ENCODE data around the gene LARGE1.

LARGE1 gene

DNA sequence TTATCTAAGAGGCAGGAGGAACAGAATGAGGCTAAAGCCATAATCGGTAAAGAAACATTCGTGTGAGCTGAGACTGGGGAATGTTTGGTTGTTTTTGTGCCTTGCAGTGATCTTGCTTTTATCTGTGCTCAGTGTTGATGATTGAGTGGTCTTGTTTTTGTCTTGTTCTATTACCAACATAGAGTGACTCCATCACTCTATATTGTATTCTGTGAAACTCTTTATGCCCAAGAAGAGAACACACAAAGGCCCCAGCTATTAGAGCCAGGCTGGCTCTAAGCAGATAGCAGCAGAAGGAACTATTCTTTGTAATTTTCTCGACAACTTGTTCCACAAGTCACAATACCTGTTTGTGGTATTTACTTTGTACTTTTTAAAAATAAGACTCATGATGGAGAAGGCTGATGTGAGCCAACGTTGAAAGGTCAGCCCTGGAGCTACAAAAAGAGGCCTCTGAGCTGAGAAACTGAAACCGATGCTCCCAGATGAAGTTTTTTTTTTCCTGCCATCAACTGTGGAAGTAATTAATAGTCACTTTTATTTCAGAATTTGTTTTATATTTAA lies 68.4 kb downstream of the LARGE1 start:
- Histone ChIP-seq H3K27ac (replicated peaks) (no peak overlapping the region), H3K4me3 (replicated peaks; ENCODE audit: insufficient read depth, low read length) (no peak overlapping the region)
- TF ChIP-seq POLR2AphosphoS5 (IDR thresholded peaks at IDR 0.05; ENCODE audit: low read depth), result no peak
- TF ChIP-seq, protein P1, sequence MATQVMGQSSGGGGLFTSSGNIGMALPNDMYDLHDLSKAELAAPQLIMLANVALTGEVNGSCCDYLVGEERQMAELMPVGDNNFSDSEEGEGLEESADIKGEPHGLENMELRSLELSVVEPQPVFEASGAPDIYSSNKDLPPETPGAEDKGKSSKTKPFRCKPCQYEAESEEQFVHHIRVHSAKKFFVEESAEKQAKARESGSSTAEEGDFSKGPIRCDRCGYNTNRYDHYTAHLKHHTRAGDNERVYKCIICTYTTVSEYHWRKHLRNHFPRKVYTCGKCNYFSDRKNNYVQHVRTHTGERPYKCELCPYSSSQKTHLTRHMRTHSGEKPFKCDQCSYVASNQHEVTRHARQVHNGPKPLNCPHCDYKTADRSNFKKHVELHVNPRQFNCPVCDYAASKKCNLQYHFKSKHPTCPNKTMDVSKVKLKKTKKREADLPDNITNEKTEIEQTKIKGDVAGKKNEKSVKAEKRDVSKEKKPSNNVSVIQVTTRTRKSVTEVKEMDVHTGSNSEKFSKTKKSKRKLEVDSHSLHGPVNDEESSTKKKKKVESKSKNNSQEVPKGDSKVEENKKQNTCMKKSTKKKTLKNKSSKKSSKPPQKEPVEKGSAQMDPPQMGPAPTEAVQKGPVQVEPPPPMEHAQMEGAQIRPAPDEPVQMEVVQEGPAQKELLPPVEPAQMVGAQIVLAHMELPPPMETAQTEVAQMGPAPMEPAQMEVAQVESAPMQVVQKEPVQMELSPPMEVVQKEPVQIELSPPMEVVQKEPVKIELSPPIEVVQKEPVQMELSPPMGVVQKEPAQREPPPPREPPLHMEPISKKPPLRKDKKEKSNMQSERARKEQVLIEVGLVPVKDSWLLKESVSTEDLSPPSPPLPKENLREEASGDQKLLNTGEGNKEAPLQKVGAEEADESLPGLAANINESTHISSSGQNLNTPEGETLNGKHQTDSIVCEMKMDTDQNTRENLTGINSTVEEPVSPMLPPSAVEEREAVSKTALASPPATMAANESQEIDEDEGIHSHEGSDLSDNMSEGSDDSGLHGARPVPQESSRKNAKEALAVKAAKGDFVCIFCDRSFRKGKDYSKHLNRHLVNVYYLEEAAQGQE (IDR thresholded peaks at IDR 0.05; ENCODE audit: insufficient replicate concordance, low read depth), result no peak
- no peak for TF ChIP-seq SPI1 (IDR thresholded peaks at IDR 0.05; ENCODE audit: borderline replicate concordance, low read depth)
- TF ChIP-seq, protein P2, sequence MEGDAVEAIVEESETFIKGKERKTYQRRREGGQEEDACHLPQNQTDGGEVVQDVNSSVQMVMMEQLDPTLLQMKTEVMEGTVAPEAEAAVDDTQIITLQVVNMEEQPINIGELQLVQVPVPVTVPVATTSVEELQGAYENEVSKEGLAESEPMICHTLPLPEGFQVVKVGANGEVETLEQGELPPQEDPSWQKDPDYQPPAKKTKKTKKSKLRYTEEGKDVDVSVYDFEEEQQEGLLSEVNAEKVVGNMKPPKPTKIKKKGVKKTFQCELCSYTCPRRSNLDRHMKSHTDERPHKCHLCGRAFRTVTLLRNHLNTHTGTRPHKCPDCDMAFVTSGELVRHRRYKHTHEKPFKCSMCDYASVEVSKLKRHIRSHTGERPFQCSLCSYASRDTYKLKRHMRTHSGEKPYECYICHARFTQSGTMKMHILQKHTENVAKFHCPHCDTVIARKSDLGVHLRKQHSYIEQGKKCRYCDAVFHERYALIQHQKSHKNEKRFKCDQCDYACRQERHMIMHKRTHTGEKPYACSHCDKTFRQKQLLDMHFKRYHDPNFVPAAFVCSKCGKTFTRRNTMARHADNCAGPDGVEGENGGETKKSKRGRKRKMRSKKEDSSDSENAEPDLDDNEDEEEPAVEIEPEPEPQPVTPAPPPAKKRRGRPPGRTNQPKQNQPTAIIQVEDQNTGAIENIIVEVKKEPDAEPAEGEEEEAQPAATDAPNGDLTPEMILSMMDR (IDR thresholded peaks at IDR 0.05; ENCODE audit: insufficient read depth, low read length), result no peak
- TF ChIP-seq GABPA (IDR thresholded peaks at IDR 0.05; ENCODE audit: low read depth), result no peak

DNA sequence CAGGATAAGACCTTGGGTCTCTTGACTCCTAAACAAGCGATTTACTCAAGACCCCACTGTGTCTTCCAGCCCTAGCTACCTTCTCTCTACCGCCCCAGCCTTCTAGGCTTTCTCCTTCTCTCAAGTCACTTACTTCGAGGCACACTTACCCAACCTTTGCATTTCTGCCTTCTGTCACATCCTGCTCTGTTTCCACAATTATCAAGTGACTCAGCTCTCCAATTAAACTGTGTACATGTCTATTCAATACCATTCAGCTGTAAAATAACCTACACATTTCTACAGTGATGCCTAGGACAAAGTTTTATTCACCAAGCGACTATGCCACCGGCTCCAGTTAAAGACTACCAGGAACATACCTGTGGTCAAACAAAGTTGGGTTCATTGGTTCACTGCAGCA lies 69.0 kb downstream of the LARGE1 start:
- DNase-seq (ENCODE audit: low read depth in 1 of 2, low spot score in 1 of 2), result no peak
- H3K4me3 ChIP-seq (replicated peaks; ENCODE audit: insufficient read depth, low read length), result no peak overlapping the region
- no peak for TF ChIP-seq POLR2AphosphoS5 (IDR thresholded peaks at IDR 0.05; ENCODE audit: low read depth)
- TF ChIP-seq, protein P1 (IDR thresholded peaks at IDR 0.05; ENCODE audit: insufficient replicate concordance, low read depth), result no peak
- TF ChIP-seq SPI1 (IDR thresholded peaks at IDR 0.05; ENCODE audit: borderline replicate concordance, low read depth), result no peak
- TF ChIP-seq, protein P2 (IDR thresholded peaks at IDR 0.05; ENCODE audit: insufficient read depth, low read length), result no peak
- TF ChIP-seq GABPA (IDR thresholded peaks at IDR 0.05; ENCODE audit: low read depth), result no peak
- H3K27ac ChIP-seq (replicated peaks), result no peak overlapping the region
- no peaks in the 10 kb centered on the region for H3K27me3 ChIP-seq (ENCODE audit: insufficient read depth, poor library complexity, severe bottlenecking)

More for the DNA sequence above, 68.4 kb downstream of the LARGE1 start:
- no peak for DNase-seq (ENCODE audit: low read depth in 1 of 2, low spot score in 1 of 2)
- no peaks in the 10 kb centered on the region for H3K27me3 ChIP-seq (ENCODE audit: insufficient read depth, poor library complexity, severe bottlenecking)

DNA sequence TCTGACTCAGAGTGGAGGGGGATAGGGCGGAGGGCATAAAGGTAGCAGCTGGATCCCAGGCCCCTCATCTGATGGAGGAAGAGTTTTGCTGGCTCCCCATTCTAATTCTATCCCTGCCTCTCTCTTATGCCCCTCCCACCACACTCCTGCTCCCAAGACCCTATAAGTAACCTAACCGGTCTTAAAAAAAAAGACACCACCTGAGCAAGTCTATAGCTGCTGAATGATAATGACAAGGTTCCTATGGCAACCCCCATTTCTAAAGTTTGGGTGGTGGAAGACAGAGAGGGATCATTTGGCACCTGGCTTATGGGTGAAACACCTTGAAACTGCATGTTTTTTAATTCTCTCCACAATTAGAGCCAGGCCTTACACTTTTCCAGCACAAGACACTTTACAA lies 69.6 kb downstream of the LARGE1 start:
- H3K27me3 ChIP-seq (ENCODE audit: insufficient read depth, poor library complexity, severe bottlenecking), result no peaks in the 10 kb centered on the region

More for the DNA sequence above, 69.6 kb downstream of the LARGE1 start:
- no peak overlapping the region for H3K27ac ChIP-seq (replicated peaks)
- DNase-seq (ENCODE audit: low read depth in 1 of 2, low spot score in 1 of 2), result no peak
- H3K4me3 ChIP-seq (replicated peaks; ENCODE audit: insufficient read depth, low read length), result no peak overlapping the region
- TF ChIP-seq, protein P1 (IDR thresholded peaks at IDR 0.05; ENCODE audit: insufficient replicate concordance, low read depth), result no peak
- TF ChIP-seq GABPA (IDR thresholded peaks at IDR 0.05; ENCODE audit: low read depth), result no peak
- no peak for TF ChIP-seq SPI1 (IDR thresholded peaks at IDR 0.05; ENCODE audit: borderline replicate concordance, low read depth)
- TF ChIP-seq POLR2AphosphoS5 (IDR thresholded peaks at IDR 0.05; ENCODE audit: low read depth), result no peak
- TF ChIP-seq, protein P2 (IDR thresholded peaks at IDR 0.05; ENCODE audit: insufficient read depth, low read length), result no peak
